SK-N-SH (cell line): ENCODE results near the gene WDTC1. TPM values are rescaled to one million over a fixed set of nuclear protein-coding genes. Genes with fewer than 3 reads are reported as not detected.

Experiments
- CTCF ChIA-PET: fragments of 300-600, 350-600 bp; formaldehyde crosslinking; extraction: SDS; loops from one replicate; lab custom pipeline; 2021; lab: Yijun Ruan, JAX
- POLR2A ChIA-PET: fragments of 350-600 bp; sonication (Branson Sonifier 250); formaldehyde crosslinking; extraction: SDS; loops from one replicate; lab custom pipeline; 2020; ENCODE audit warnings: antibody characterized with exemption, inconsistent platforms; lab: Yijun Ruan, JAX
- DNase-seq: peaks from one replicate; pipeline ENCODE4 v3.0.0; 2012
- H2AFZ ChIP-seq: fragments of 200-600 bp; sonication (generic); 2 replicates; pipeline ENCODE4 v1.8.1; 2016; ENCODE audit warnings: antibody characterized with exemption, mild to moderate bottlenecking, low read depth
- H3F3A ChIP-seq: fragments of 200-600 bp; sonication (generic); replicated peaks from 2 replicates; pipeline ENCODE3; 2016; ENCODE audit warnings: antibody characterized with exemption, mild to moderate bottlenecking; ENCODE audit not compliant: insufficient read depth
- H3K27ac ChIP-seq, 2 experiments: fragments of 200-500 bp in 1 of 2; fragments of 200-600 bp in 1 of 2; sonication (Bioruptor generic) in 1 of 2; sonication (generic), shearing (Covaris generic) in 1 of 2; 2 replicates each; pipeline versions ENCODE4 v1.5.1 to v1.6.1; 2014 to 2016; ENCODE audit warnings: low read depth in 2 of 2, inconsistent platforms in 1 of 2, low read length in 1 of 2, mild to moderate bottlenecking in 1 of 2, mixed read lengths in 1 of 2
- H3K27me3 ChIP-seq: fragments of 200-600 bp; sonication (generic), shearing (Covaris generic); 2 replicates; pipeline ENCODE4 v1.6.1; 2016; ENCODE audit warnings: mixed run types; ENCODE audit not compliant: insufficient read depth
- H3K36me3 ChIP-seq, 2 experiments: fragments of 200-500 bp in 1 of 2; fragments of 200-600 bp in 1 of 2; sonication (Bioruptor generic) in 1 of 2; sonication (generic) in 1 of 2; replicated peaks in 1 of 2; 2 replicates each; pipeline versions ENCODE3 to v1.5.1; 2014 to 2016; ENCODE audit warnings: low read length in 1 of 2, mild to moderate bottlenecking in 1 of 2; ENCODE audit not compliant: insufficient read depth in 2 of 2, control insufficient read depth in 1 of 2
- H3K4me1 ChIP-seq, 2 experiments: fragments of 200-500 bp in 1 of 2; fragments of 200-600 bp in 1 of 2; sonication (Bioruptor generic) in 1 of 2; sonication (generic), shearing (Covaris generic) in 1 of 2; 2 replicates each; pipeline versions ENCODE4 v1.5.1 to v1.6.1; 2014 to 2016; ENCODE audit warnings: low read depth in 1 of 2, low read length in 1 of 2, mixed run types in 1 of 2; ENCODE audit not compliant: insufficient read depth in 2 of 2, control insufficient read depth in 1 of 2
- H3K4me2 ChIP-seq: fragments of 200-600 bp; sonication (generic), shearing (Covaris generic); 2 replicates; pipeline ENCODE4 v1.6.1; 2017; ENCODE audit warnings: mixed run types
- H3K4me3 ChIP-seq, 2 experiments: fragments of 200-500 bp in 1 of 2; fragments of 200-600 bp in 1 of 2; sonication (Bioruptor generic) in 1 of 2; sonication (generic), shearing (Covaris generic) in 1 of 2; 2 replicates each; pipeline versions ENCODE4 v1.5.1 to v1.8.1; 2014 to 2016; ENCODE audit warnings: low read depth in 2 of 2, inconsistent platforms in 1 of 2, low read length in 1 of 2, mild to moderate bottlenecking in 1 of 2, mixed read lengths in 1 of 2, moderate library complexity in 1 of 2
- H3K79me2 ChIP-seq: fragments of 200-600 bp; sonication (generic); 2 replicates; pipeline ENCODE4 v1.8.1; 2017; ENCODE audit warnings: mild to moderate bottlenecking; ENCODE audit not compliant: insufficient read depth
- H3K9ac ChIP-seq: fragments of 200-600 bp; sonication (generic); 2 replicates; pipeline ENCODE4 v1.6.1; 2017; ENCODE audit warnings: mixed run types
- H3K9me2 ChIP-seq: fragments of 200-600 bp; sonication (generic); 2 replicates; pipeline ENCODE4 v1.6.1; 2017; ENCODE audit warnings: mixed run types
- H3K9me3 ChIP-seq: fragments of 200-600 bp; sonication (generic); 2 replicates; pipeline ENCODE4 v1.6.1; 2017; ENCODE audit warnings: mixed run types, mild to moderate bottlenecking, moderate library complexity
- H4K20me1 ChIP-seq: fragments of 200-600 bp; sonication (generic); 2 replicates; pipeline ENCODE4 v1.6.1; 2017; ENCODE audit warnings: mild to moderate bottlenecking, mixed run types; ENCODE audit not compliant: insufficient read depth
- CTCF ChIP-seq: fragments of 200-600 bp; sonication (generic); IDR thresholded peaks from 2 replicates; pipeline ENCODE4 v1.6.1; 2017; ENCODE audit warnings: antibody characterized with exemption, mild to moderate bottlenecking, moderate library complexity
- EZH2phosphoT487 ChIP-seq: fragments of 200-600 bp; sonication (generic); IDR thresholded peaks from 2 replicates; pipeline ENCODE4 v1.6.1; 2017; ENCODE audit warnings: low read depth, mixed run types, mild to moderate bottlenecking, antibody characterized with exemption, moderate library complexity, borderline replicate concordance
- FOXJ3 ChIP-seq: sonication (generic); formaldehyde crosslinking; IDR thresholded peaks from 2 replicates; pipeline ENCODE4 v1.5.1; 2020; ENCODE audit warnings: mild to moderate bottlenecking, missing genetic modification reagents
- FOXM1 ChIP-seq: IDR thresholded peaks from 2 replicates; pipeline ENCODE4 v1.4.0; 2012; ENCODE audit warnings: low read depth, mild to moderate bottlenecking
- GABPA ChIP-seq: IDR thresholded peaks from 2 replicates; pipeline ENCODE4 v1.4.0; 2012; ENCODE audit warnings: low read depth, mild to moderate bottlenecking
- GATA2 ChIP-seq: sonication (generic); formaldehyde crosslinking; IDR thresholded peaks from 2 replicates; pipeline ENCODE4 v1.5.0; 2020; ENCODE audit warnings: mild to moderate bottlenecking, missing genetic modification reagents
- MAX ChIP-seq: IDR thresholded peaks from 2 replicates; pipeline ENCODE4 v1.4.0; 2012; ENCODE audit warnings: low read depth
- MEF2A ChIP-seq: IDR thresholded peaks from 2 replicates; pipeline ENCODE4 v1.4.0; 2012; ENCODE audit warnings: low read depth, borderline replicate concordance
- MXI1 ChIP-seq: IDR thresholded peaks from 2 replicates; pipeline ENCODE4 v1.6.1; 2012; ENCODE audit warnings: mild to moderate bottlenecking, low read depth, low read length, improper control_type of control experiment
- NFIC ChIP-seq: IDR thresholded peaks from 2 replicates; pipeline ENCODE4 v1.4.0; 2012; ENCODE audit warnings: borderline replicate concordance
- NRF1 ChIP-seq: IDR thresholded peaks from 2 replicates; pipeline ENCODE4 v1.6.1; 2012; ENCODE audit warnings: low read depth, mild to moderate bottlenecking, low read length
- PBX3 ChIP-seq: IDR thresholded peaks from 2 replicates; pipeline ENCODE4; 2012
- REST ChIP-seq: IDR thresholded peaks from 2 replicates; pipeline ENCODE4 v1.6.1; 2012; ENCODE audit warnings: mild to moderate bottlenecking, low read depth, low read length, moderate library complexity
- SIN3A ChIP-seq: IDR thresholded peaks from 2 replicates; pipeline ENCODE4 v1.6.1; 2012; ENCODE audit warnings: low read depth, mild to moderate bottlenecking, low read length, moderate library complexity, borderline replicate concordance
- SMC3 ChIP-seq: IDR thresholded peaks from 2 replicates; pipeline ENCODE4 v1.6.1; 2012; ENCODE audit warnings: low read depth, low read length, improper control_type of control experiment
- TAF1 ChIP-seq: IDR thresholded peaks from 2 replicates; pipeline ENCODE4 v1.6.1; 2012; ENCODE audit warnings: low read depth, mild to moderate bottlenecking, low read length, moderate library complexity, borderline replicate concordance
- TCF12 ChIP-seq: IDR thresholded peaks from 2 replicates; pipeline ENCODE4 v1.4.0; 2012
- TEAD4 ChIP-seq: IDR thresholded peaks from 2 replicates; pipeline ENCODE4 v1.4.0; 2012; ENCODE audit warnings: mild to moderate bottlenecking, borderline replicate concordance; ENCODE audit not compliant: insufficient read depth
- USF1 ChIP-seq: IDR thresholded peaks from 2 replicates; pipeline ENCODE4 v1.4.0; 2012; ENCODE audit warnings: low read depth, borderline replicate concordance
- USF2 ChIP-seq: fragments of 150-350 bp; IDR thresholded peaks from 2 replicates; pipeline ENCODE4 v1.6.1; 2017; ENCODE audit warnings: antibody characterized with exemption, low read length, low read depth, borderline replicate concordance
- WGBS: methylation state at CpG from one replicate; pipeline ENCODE4 v1.1.6; 2017; ENCODE audit warnings: low lambda C conversion rate; 5-methylcytosine and 5-hydroxymethylcytosine counted together
- polyA plus RNA-seq, 3 experiments: library from polyadenylated mRNA; depleted of rRNA; stranded (reverse); fragments of >200 nt; gene quantifications; 2 replicates each; pipeline ENCODE4 v1.2.3, GENCODE V29; 2012

WDTC1 gene
- polyA plus RNA-seq, 1 of the 3 experiments (the other 2 are of a cell fraction): 12.0 TPM

GRCh38 chr1:27267153-27267552 lies 32.7 kb downstream of the WDTC1 start:
- H3K9ac ChIP-seq: no peak overlapping the region
- CTCF ChIA-PET: interaction anchor here (0.6 to 2.2 kb wide), 5 partner anchors 17 to 221 kb away, joined by 3 to 10 read pairs (median 5); no protein-coding TSS in a partner anchor
- H3K27me3 ChIP-seq: no peaks in the 10 kb centered on the region
- H3K36me3 ChIP-seq: peaks cover 0 to 19% of the 10 kb centered on the region in 2 experiments
- no peaks in the 10 kb centered on the region for H3K79me2 ChIP-seq
- H3K9me2 ChIP-seq: no peaks in the 10 kb centered on the region
- no peaks in the 10 kb centered on the region for H3K9me3 ChIP-seq
- no peak overlapping the region for H3K4me2 ChIP-seq
- no peaks in the 10 kb centered on the region for H3K4me1 ChIP-seq
- no peak overlapping the region for H2AFZ ChIP-seq
- H3K27ac ChIP-seq: no peak overlapping the region
- DNase-seq: no peak
- TF ChIP-seq FOXJ3 (CRISPR knock-in tag) (no peak), MAX (no peak), TAF1 (no peak), FOXM1 (no peak), NRF1 (no peak), EZH2phosphoT487 (no peak), SIN3A (no peak), GATA2 (no peak), NFIC (no peak)
- 94% methylated on average over 5 of the region's 5 CpGs for WGBS
- no peaks in the 10 kb centered on the region for H3F3A ChIP-seq
- no peak overlapping the region for H3K4me3 ChIP-seq
- H4K20me1 ChIP-seq: no peaks in the 10 kb centered on the region
- POLR2A ChIA-PET: interaction anchor here (0.8 kb wide), 1 partner anchor 168 kb away, joined by 3 read pairs; no protein-coding TSS in a partner anchor

- no peak overlapping the region for H2AFZ ChIP-seq
- no peak for DNase-seq
- no peaks in the 10 kb centered on the region for H3K79me2 ChIP-seq
- no peak overlapping the region for H3K4me2 ChIP-seq
- H3K27ac ChIP-seq: no peak overlapping the region
- no peaks in the 10 kb centered on the region for H4K20me1 ChIP-seq
- H3K9me3 ChIP-seq: no peaks in the 10 kb centered on the region
- 65% methylated on average over 4 of the region's 4 CpGs for WGBS
- CTCF ChIA-PET: interaction anchor here (1.1 kb wide), 1 partner anchor 167 kb away, joined by 4 read pairs; no protein-coding TSS in a partner anchor
- no peak overlapping the region for H3K4me3 ChIP-seq
- no peak overlapping the region for H3K9ac ChIP-seq
- H3K27me3 ChIP-seq: no peaks in the 10 kb centered on the region
- H3K4me1 ChIP-seq: no peaks in the 10 kb centered on the region
- H3K9me2 ChIP-seq: no peaks in the 10 kb centered on the region
- peaks cover 0 to 11% of the 10 kb centered on the region in 2 experiments for H3K36me3 ChIP-seq
- POLR2A ChIA-PET: no interaction called here
- H3F3A ChIP-seq: no peaks in the 10 kb centered on the region
- TF ChIP-seq MXI1 (no peak), CTCF (no peak), PBX3 (no peak), USF2 (no peak), REST (no peak), TCF12 (no peak), SIN3A (no peak), TAF1 (no peak), GABPA (no peak), USF1 (no peak), SMC3 (no peak), MEF2A (no peak), TEAD4 (no peak)
Measured at GRCh38 chr1:27269276-27269675, 34.8 kb downstream of the WDTC1 start.
